Measurements from ENCODE around the gene NBAS. TPM values are rescaled to one million over a fixed set of nuclear protein-coding genes. Genes with fewer than 3 reads are reported as not detected.

Gene NBAS
- total and polyA plus RNA-seq, 2 of the 13 experiments (the other 11 are each of a cell fraction or from before 2014, with no cell fraction given): 33.6 to 58.7 TPM

DNA sequence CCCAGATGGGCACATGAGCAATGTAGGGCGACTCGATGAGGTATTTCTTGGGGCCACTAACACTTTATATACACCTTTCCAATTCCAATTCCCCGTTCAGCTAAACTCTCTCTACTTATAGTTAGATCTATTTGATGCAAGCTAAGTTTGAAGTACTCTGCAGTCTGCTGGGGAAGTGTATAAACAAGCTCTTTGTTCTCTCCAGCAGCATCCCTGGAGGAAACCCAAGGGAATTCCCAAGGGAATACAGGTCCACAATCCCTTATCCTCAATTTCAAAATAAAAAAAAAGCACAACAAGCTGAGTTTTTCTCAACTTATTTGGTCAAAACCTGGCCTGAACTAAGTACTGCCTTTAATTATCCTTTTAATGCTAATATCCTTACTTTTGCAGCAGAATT, 433.3 kb downstream of the NBAS start:
- Histone ChIP-seq H4K20me1 (ENCODE audit: insufficient read depth, low read length) (no peaks in the 10 kb centered on the region), H3K27ac (ENCODE audit: extremely low read length, insufficient read depth, low read length) (no peak overlapping the region), H3K4me2 (ENCODE audit: low read depth, low read length) (no peak overlapping the region), H3K4me3 (replicated peaks in 1 of 3; ENCODE audit: insufficient read depth in 1 of 3, low read depth in 2 of 3, low read length in 3 of 3) (no peak overlapping the region), H3K36me3 (replicated peaks in 1 of 2; ENCODE audit: control insufficient read depth in 1 of 2, insufficient read depth in 2 of 2, low read length in 2 of 2) (no peaks in the 10 kb centered on the region), H3K9ac (ENCODE audit: insufficient read depth, low read depth, low read length) (no peak overlapping the region), H3K79me2 (ENCODE audit: insufficient read depth, low read length) (no peaks in the 10 kb centered on the region), H3K9me3 (ENCODE audit: low read length) (no peaks in the 10 kb centered on the region), H3K4me1 (ENCODE audit: insufficient read depth, low read length) (no peaks in the 10 kb centered on the region), H3K27me3 (ENCODE audit: control insufficient read depth in 1 of 2, insufficient read depth in 2 of 2, low read length in 2 of 2) (peaks cover 0 to 34% of the 10 kb centered on the region in 2 experiments; a peak in 3 of 5 replicates), H2AFZ (ENCODE audit: low read length) (no peak overlapping the region)
- ChIA-PET POLR2A (no interaction called here), CTCF (ENCODE audit: low intra/inter-chr PET ratio, low total read pairs) (no interaction called here)
- ATAC-seq (no peak), DNase-seq (ENCODE audit: low spot score) (no peak), FAIRE-seq (no peak)
- WGBS (ENCODE audit: low lambda C conversion rate): 30% methylated on average over 3 of the region's 3 CpGs
- intact Hi-C loops (cut with micrococcal nuclease; ENCODE audit: unreplicated experiment) (no loop called here), in situ Hi-C loops (cut with HindIII; ENCODE audit: extremely low pct_ligation_motif_present, low pct_unique_long_range_greater_than_20kb) (no loop called here)
- BruUV-seq (replicated peaks): no TSS peak
- TF ChIP-seq ZNF17 (CRISPR knock-in tag; IDR thresholded peaks at IDR 0.05) (no peak), ZNF484 (CRISPR knock-in tag; IDR thresholded peaks at IDR 0.05; ENCODE audit: borderline replicate concordance, low read depth) (no peak), POGK (CRISPR knock-in tag; conservative IDR thresholded peaks at IDR 0.05) (no peak), FOXK1 (CRISPR knock-in tag; IDR thresholded peaks at IDR 0.05; ENCODE audit: borderline replicate concordance, low read depth) (no peak), KIAA2018 (CRISPR knock-in tag; IDR thresholded peaks at IDR 0.05; ENCODE audit: borderline replicate concordance) (no peak), ZFP36L2 (CRISPR knock-in tag; IDR thresholded peaks at IDR 0.05) (no peak), ARID2 (CRISPR knock-in tag; IDR thresholded peaks at IDR 0.05; ENCODE audit: borderline replicate concordance) (no peak), PRPF4 (IDR thresholded peaks at IDR 0.05; ENCODE audit: low read depth, low read length, poor library complexity, severe bottlenecking) (no peak), ZMYM3 (CRISPR knock-in tag; IDR thresholded peaks at IDR 0.05) (no peak), TFDP2 (CRISPR knock-in tag; IDR thresholded peaks at IDR 0.05) (no peak)
- TF ChIP-seq, protein P1, sequence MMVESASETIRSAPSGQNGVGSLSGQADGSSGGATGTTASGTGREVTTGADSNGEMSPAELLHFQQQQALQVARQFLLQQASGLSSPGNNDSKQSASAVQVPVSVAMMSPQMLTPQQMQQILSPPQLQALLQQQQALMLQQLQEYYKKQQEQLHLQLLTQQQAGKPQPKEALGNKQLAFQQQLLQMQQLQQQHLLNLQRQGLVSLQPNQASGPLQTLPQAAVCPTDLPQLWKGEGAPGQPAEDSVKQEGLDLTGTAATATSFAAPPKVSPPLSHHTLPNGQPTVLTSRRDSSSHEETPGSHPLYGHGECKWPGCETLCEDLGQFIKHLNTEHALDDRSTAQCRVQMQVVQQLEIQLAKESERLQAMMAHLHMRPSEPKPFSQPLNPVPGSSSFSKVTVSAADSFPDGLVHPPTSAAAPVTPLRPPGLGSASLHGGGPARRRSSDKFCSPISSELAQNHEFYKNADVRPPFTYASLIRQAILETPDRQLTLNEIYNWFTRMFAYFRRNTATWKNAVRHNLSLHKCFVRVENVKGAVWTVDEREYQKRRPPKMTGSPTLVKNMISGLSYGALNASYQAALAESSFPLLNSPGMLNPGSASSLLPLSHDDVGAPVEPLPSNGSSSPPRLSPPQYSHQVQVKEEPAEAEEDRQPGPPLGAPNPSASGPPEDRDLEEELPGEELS (CRISPR knock-in tag; IDR thresholded peaks at IDR 0.05): no peak

Data from HepG2 (cell line).